ENCODE data around the gene TK1.

TK1 gene

GRCh38 chr17:78133179-78133951, 53.5 kb downstream of the TK1 start:
- no peak for DNase-seq (ENCODE audit: low read depth)

- no peak for DNase-seq (ENCODE audit: low read depth)
Measured at GRCh38 chr17:78132767-78133178, 54.1 kb downstream of the TK1 start.

DNA sequence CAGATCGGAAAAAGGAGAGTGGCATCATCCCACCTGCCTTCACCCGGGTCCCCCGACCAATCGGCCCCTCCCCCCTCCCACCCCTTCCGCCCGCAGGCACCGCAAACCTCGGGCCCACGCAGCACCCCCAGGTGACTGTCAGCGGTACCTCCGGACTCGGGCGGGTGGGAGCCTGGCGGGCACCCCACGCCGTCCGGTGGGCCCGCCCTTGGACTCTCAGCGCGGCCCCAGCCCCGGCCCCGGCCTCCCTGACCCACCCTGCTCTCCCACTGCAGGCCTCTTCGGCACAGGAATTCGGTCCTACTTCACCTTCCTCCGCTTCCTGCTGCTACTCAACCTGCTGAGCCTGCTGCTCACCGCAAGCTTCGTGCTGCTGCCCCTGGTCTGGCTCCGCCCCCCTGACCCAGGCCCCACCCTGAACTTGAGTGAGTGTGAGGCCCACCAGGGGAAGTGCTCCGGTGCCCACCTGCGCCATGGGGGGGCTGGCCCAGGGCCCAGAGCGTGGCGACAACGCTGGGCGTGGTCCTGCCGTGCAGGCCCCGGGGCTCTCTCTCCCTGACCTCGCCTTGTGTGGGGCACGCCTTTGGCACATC, 54.7 kb downstream of the TK1 start:
- DNase-seq (ENCODE audit: low read depth), result no peak

- no peak for DNase-seq (ENCODE audit: low read depth)
Measured at GRCh38 chr17:78131172-78132083, 55.4 kb downstream of the TK1 start.

DNA sequence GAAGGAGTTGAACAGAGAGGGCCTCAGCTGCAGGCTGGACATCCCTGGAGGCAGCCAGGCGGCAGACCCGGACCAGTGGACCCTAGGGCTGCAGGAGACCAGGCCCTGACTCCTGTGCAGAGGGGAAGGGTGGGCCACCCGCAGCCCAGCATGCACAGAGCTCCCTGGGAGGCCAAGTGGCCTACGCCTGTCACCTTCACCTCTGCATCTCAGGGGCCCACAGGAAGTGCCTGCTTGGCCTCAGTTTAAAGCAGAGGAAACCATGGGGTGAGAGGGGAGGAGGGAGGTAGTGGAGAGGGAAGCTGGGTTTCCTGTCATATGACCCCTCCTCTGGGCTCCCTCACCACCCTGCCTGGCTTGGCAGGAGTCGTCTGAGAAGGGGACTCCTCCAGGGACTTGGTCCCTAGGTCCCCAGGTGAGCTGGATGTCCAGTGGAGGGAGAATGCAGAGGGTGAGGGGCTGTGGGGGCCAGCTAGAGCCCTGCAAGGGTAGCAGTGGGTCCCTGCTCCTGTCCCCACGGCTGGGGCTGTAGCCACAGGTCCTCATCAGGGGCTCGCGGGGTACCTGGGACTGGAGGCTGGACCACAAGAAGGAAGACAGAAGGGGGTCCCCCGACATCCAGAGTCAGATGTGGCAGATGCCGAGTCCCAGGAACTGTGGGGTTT, 56.3 kb downstream of the TK1 start, which contains the start of gene TMC8:
TMC8 (plus strand) TSS at position 335 of the 665 bp plus-strand sequence. CDS start 818 bp downstream, outside the sequence.
- no peak for DNase-seq (ENCODE audit: low read depth)

GRCh38 chr17:78130090-78130436, 56.8 kb downstream of the TK1 start:
- DNase-seq (ENCODE audit: low read depth), result no peak

DNA sequence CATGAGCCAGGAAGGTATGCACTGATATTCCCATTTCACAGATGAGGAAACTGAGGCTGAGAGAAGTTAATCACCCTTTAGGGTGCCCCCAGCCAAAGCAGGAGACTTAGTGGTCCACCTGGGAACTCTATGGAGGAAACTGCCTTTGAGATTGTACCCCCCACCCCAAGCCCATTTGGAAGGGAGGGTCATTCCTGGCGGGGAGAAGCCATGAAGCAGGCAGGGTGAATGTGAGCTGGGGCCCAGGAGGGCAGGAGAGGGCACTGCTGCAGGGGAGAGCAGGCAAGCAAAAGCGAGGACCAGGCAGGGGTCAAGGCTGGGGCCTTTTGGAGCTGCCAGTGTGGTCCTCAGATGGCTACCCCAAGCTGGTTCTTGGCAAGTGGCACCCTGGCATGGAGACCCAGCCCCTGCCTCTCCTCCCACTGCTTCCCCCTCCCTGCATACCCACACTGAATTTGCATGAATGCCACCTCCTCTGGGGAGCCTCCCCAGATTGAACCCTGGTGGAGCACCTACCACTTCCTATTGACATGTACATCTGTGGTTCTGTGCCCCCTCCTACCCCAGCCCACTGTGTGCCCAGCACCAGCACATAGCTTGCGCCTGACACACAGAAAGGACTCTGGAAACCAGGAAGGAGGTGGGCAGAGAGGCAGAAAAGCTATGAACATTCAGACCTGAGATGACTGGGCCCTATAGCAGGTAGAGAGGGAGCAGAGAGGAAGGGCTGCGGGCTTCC, 57.3 kb downstream of the TK1 start:
- no peak for DNase-seq (ENCODE audit: low read depth)

- no peak for DNase-seq (ENCODE audit: low read depth)
Measured at GRCh38 chr17:78128551-78129350, 58.1 kb downstream of the TK1 start, which contains the start of gene TMC6. TMC6 (minus strand) TSS chr17:78128755; CDS start chr17:78126832, 1,923 bp downstream.

GRCh38 chr17:78127888-78128550, 58.8 kb downstream of the TK1 start:
- no peak for DNase-seq (ENCODE audit: low read depth)

DNA sequence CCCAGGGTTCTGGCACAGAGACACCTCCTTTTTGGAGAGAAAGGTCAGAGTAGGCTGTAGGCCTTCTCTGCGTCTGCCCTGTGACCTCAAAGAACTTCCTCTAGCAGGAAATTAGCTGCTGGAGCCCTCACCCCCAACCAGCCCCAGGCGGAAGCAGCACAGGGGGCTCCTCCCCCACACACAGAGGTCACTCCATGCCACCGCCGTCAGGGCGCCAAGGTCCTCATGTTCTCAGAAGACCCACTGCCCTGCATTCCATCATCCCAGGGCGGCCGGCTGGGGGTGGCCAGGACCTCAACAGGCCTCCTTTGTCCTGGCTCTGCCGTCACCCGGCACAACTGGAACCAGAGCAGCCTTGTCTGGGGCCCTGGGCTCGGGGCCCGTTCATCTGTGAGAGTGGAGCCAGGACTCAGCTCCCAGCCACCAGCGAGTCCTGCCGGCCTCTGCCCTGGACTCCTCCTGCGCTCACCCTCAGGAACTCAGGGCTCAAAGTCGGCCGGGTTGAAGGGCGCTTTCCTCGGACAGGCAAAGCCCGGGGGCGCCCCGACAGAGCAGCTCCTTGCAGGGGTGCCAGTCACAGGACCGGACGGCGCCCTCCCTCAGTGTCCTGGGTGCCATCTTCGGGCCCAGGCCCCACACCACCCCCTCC, 59.5 kb downstream of the TK1 start:
- DNase-seq (ENCODE audit: low read depth), result no peak

DNA sequence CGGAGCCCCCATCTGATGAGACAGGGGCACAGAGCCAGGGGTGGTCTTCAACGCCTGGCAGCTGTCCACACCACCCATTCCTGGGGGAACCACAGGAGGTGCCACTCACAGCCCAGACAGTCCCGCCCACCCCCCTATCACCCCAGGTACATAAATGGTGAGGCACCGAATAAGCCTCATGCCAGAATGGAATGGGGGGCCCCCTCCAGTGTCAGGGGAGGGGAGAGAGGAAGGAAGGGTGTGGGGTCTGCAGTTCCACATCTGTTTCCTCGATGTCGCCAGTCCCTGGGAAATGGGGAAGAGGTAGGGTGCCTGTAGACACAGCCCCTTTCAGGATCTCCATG, 60.0 kb downstream of the TK1 start:
- DNase-seq (ENCODE audit: low read depth), result no peak

- DNase-seq (ENCODE audit: low read depth), result no peak
Measured at GRCh38 chr17:78125976-78126894, 60.6 kb downstream of the TK1 start.

- DNase-seq (ENCODE audit: low read depth), result no peak
Measured at GRCh38 chr17:78125138-78125913, 61.5 kb downstream of the TK1 start.

DNA sequence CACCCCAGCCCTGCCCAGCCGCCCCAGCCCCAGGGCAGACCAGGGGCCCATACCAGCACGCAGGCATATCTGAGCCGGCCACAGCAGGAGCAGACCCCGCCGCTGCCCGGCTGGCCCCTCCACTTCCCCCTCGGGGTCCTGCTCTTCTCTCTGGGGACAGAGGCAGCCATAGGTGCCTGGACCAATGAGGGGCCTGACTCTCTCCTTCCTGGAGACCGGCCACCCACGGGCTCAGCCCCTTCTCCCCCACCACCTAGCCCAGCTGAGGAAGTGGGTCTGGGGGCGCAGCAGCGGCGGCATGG, 62.1 kb downstream of the TK1 start:
- no peak for DNase-seq (ENCODE audit: low read depth)

Measured in activated T-cell treated with anti-CD3 and anti-CD28 coated beads for 48 hours (primary cell).